Mucosa of descending colon (tissue), 3 donors: Measurements from ENCODE around the gene ARGFX. TPM values are rescaled to one million over a fixed set of nuclear protein-coding genes. Genes with fewer than 3 reads are reported as not detected.

Source experiments
- ATAC-seq: fragments of 200-7000 bp; cut with Tn5 transposase; one replicate; pipeline ENCODE4 v1.9.1; 2020; ENCODE audit warnings: mild to moderate bottlenecking, moderate library complexity
- DNase-seq, 3 donors: peaks; one replicate each; pipeline ENCODE4 v3.0.0-alpha.2; 2020
- H3K36me3 ChIP-seq: fragments of 200-600 bp; one replicate; pipeline ENCODE4 v1.8.0; 2021; ENCODE audit warnings: low read depth, mild to moderate bottlenecking
- H3K4me1 ChIP-seq: fragments of 200-600 bp; one replicate; pipeline ENCODE4 v1.8.0; 2021; ENCODE audit warnings: low read depth, mild to moderate bottlenecking
- H3K4me3 ChIP-seq: fragments of 200-600 bp; one replicate; pipeline ENCODE4 v1.8.0; 2021; ENCODE audit warnings: mild to moderate bottlenecking
- H3K9me3 ChIP-seq: fragments of 200-600 bp; one replicate; pipeline ENCODE4 v1.8.0; 2021; ENCODE audit warnings: mild to moderate bottlenecking
- intact Hi-C, 2 donors: fragments of 100-400 bp; cut with DNase I in 1 of 2; cut with micrococcal nuclease in 1 of 2; formaldehyde crosslinking; loops; one replicate each; pipeline versions ENCODE4 v1.11.0 to v1.11.1; 2022; cut with DNase I, micrococcal nuclease
- total RNA-seq, 3 donors: library from RNA; stranded (reverse); fragmentation: NEBNext Ultra II Directional in 2 of 3; extraction: Animal tissue kit (Norgen Biotek cat#: 25700) in 2 of 3; gene quantifications; one replicate each; pipeline versions ENCODE4 v1.2.1 to v1.2.4, GENCODE V29; 2021 to 2023
- TF ChIP-seq, protein P1 (sequence below): fragments of 200-600 bp; IDR thresholded peaks from one replicate; pipeline ENCODE4 v1.8.0; 2022; ENCODE audit warnings: antibody characterized with exemption, mild to moderate bottlenecking
- donor health status: DM: no; HTN: no; CAD: no; lungs with moderate emphysema.
- donor health status: DM: no; HTN: no; CAD: no.
- donor health status: DM: no; HTN: yes; CAD: no.

The ARGFX gene
- total RNA-seq, 3 donors from 2014 or later: not detected

GRCh38 chr3:121557426-121557934, 10.3 kb upstream of the ARGFX start:
- intact Hi-C loops: no loop called here
- TF ChIP-seq, protein P1, sequence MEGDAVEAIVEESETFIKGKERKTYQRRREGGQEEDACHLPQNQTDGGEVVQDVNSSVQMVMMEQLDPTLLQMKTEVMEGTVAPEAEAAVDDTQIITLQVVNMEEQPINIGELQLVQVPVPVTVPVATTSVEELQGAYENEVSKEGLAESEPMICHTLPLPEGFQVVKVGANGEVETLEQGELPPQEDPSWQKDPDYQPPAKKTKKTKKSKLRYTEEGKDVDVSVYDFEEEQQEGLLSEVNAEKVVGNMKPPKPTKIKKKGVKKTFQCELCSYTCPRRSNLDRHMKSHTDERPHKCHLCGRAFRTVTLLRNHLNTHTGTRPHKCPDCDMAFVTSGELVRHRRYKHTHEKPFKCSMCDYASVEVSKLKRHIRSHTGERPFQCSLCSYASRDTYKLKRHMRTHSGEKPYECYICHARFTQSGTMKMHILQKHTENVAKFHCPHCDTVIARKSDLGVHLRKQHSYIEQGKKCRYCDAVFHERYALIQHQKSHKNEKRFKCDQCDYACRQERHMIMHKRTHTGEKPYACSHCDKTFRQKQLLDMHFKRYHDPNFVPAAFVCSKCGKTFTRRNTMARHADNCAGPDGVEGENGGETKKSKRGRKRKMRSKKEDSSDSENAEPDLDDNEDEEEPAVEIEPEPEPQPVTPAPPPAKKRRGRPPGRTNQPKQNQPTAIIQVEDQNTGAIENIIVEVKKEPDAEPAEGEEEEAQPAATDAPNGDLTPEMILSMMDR: no peak
- Histone ChIP-seq H3K4me1 (no peaks in the 10 kb centered on the region), H3K9me3 (no peaks in the 10 kb centered on the region), H3K4me3 (no peak overlapping the region), H3K36me3 (no peaks in the 10 kb centered on the region)
- ATAC-seq: peak; percentile 63
- DNase-seq: no peak

DNA sequence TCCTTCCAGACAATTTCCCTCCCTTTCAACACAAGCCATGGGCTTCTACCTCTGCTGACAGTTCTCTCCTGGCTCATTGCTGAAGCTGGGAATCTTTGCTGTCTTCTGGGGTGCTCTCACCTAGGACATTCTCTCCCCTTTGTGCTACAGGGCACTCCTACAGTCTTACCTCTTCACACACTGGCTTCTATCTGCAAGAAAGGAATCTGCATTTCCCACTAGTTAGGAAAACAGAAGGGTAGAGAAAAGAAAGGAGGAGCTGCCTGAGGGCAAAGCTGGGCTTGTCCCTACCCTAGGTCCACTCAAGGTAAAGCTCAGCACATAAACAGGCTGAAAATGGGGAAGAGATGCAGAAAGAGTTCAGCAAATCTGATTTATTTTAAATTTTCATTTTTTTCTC, 5.6 kb upstream of the ARGFX start:
- intact Hi-C loops: no loop called here

DNA sequence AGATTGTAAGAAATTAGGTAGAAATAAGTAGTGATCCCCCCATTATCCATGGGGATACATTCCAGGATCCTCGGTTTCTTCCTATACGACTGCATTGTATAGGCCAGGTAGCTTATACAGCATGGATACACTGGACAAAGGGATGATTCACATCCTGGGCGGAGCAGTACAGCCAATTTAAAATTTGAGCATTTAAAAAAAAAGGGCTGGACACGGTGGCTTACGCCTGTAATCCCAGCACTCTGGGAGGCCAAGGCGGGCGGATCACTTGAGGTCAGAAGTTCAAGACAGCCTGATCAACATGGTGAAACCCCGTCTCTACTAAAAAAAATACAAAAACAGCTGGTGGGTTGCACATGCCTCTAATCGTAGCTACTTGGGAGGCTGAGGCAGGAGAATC, 976 bp upstream of the ARGFX start:
- ATAC-seq: no peak

More for the DNA sequence above, 5.6 kb upstream of the ARGFX start:
- H3K4me1 ChIP-seq: no peaks in the 10 kb centered on the region
- ATAC-seq (no peak), DNase-seq (no peak)
- no peaks in the 10 kb centered on the region for H3K36me3 ChIP-seq
- TF ChIP-seq, protein P1: no peak
- no peaks in the 10 kb centered on the region for H3K9me3 ChIP-seq
- no peak overlapping the region for H3K4me3 ChIP-seq

DNA sequence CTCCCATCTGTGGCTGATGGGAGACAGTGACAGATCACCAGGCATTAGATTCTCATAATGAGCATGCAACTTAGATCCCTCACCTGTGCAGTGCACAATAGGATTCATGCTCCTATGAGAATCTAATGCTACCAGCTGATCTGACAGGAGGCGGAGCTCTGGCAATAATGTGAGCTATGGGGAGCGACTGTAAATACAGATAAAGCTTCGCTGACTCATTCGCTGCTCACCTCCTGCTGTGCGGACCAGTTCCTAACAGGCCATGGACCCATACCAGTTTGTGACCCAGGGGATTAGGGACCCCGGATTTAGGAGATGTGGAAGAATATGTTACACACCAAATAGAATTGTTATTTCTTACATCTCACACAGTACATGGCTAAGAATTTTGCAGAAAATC, 6.7 kb downstream of the ARGFX start:
- peak in 2 of 3 donors; percentile 34 to 64 for DNase-seq
- no peaks in the 10 kb centered on the region for H3K9me3 ChIP-seq
- no peaks in the 10 kb centered on the region for H3K4me1 ChIP-seq
- ATAC-seq: peak; percentile 94
- intact Hi-C loops: no loop called here
- TF ChIP-seq, protein P1: no peak
- no peaks in the 10 kb centered on the region for H3K36me3 ChIP-seq
- no peak overlapping the region for H3K4me3 ChIP-seq

More for the DNA sequence above, 976 bp upstream of the ARGFX start:
- no peak for DNase-seq
- intact Hi-C loops: no loop called here
- TF ChIP-seq, protein P1: no peak
- H3K4me1 ChIP-seq: no peaks in the 10 kb centered on the region
- H3K4me3 ChIP-seq: no peak overlapping the region
- H3K36me3 ChIP-seq: no peaks in the 10 kb centered on the region
- H3K9me3 ChIP-seq: no peaks in the 10 kb centered on the region

GRCh38 chr3:121581691-121582090, 13.9 kb downstream of the ARGFX start:
- intact Hi-C loops: no loop called here
- no peak for ATAC-seq
- no peak overlapping the region for H3K4me3 ChIP-seq
- no peaks in the 10 kb centered on the region for H3K4me1 ChIP-seq
- TF ChIP-seq, protein P1: no peak
- H3K36me3 ChIP-seq: no peaks in the 10 kb centered on the region
- no peaks in the 10 kb centered on the region for H3K9me3 ChIP-seq
- DNase-seq: no peak

DNA sequence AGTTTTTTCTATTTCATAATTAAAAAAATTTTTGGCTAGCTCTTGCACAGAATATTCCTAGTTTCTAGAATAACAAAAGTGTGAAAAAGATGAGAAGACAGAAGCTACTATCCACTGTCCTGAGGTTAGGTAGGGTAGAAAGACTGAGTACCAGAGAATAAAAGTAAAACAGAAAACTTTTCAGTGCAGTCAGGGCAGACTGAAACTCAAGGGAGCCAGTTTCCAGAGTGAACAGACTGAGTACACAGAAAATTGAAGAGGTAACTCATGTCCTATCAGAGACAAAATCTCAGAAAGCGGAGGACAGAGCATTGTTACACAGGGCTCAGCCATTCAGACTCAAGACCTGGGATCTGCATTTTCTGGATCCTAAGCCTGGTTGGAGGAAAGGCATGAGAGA, 16.7 kb downstream of the ARGFX start:
- no peak for ATAC-seq
- H3K36me3 ChIP-seq: no peaks in the 10 kb centered on the region
- no peak overlapping the region for H3K4me3 ChIP-seq
- no peaks in the 10 kb centered on the region for H3K9me3 ChIP-seq
- TF ChIP-seq, protein P1: no peak
- H3K4me1 ChIP-seq: no peaks in the 10 kb centered on the region
- DNase-seq: no peak
- intact Hi-C loops: no loop called here
